ENCODE measurements around the gene OR11A1. TPM values are rescaled to one million over a fixed set of nuclear protein-coding genes. Genes with fewer than 3 reads are reported as not detected.

The OR11A1 gene
- total RNA-seq, 1 experiment from 2014 or later = not detected

- no peak overlapping the region for H4K5ac ChIP-seq (ENCODE audit: insufficient read length, low read depth, low read length)
- H3K27ac ChIP-seq (ENCODE audit: insufficient read length, low read depth, low read length) = no peak overlapping the region
- H3K9me3 ChIP-seq (ENCODE audit: control insufficient read depth, low read depth, low read length) = no peaks in the 10 kb centered on the region
- H3K18ac ChIP-seq (ENCODE audit: insufficient read length, low read depth, low read length) = no peak overlapping the region
- no peak overlapping the region for H2BK12ac ChIP-seq (ENCODE audit: insufficient read length, low read depth, low read length)
- TF ChIP-seq CTCF (conservative IDR thresholded peaks at IDR 0.05) = no peak
- H2BK20ac ChIP-seq (ENCODE audit: low read depth, low read length, poor library complexity, severe bottlenecking) = no peak overlapping the region
- no peaks in the 10 kb centered on the region for H3K4me1 ChIP-seq (ENCODE audit: insufficient read depth, low read length)
- no peak overlapping the region for H3K9ac ChIP-seq (ENCODE audit: extremely low read depth, insufficient read length, low read length)
- no peak overlapping the region for H3K4me2 ChIP-seq (ENCODE audit: insufficient read depth, insufficient read length, low read length)
- H2BK15ac ChIP-seq (ENCODE audit: low read depth, low read length) = no peak overlapping the region
- WGBS (ENCODE audit: extremely low coverage, insufficient read length, low lambda C conversion rate) = no CpG with 5 or more reads among the region's 2 CpGs
- no peaks in the 10 kb centered on the region for H4K20me1 ChIP-seq (ENCODE audit: control insufficient read depth, insufficient read depth, insufficient read length)
- no peak overlapping the region for H2AFZ ChIP-seq (ENCODE audit: low read length)
- H3K23me2 ChIP-seq (ENCODE audit: insufficient read length, low read depth, low read length, poor library complexity, severe bottlenecking) = no peaks in the 10 kb centered on the region
- no peaks in the 10 kb centered on the region for H3K27me3 ChIP-seq (ENCODE audit: insufficient read depth, low read length)
- H3K79me2 ChIP-seq (ENCODE audit: insufficient read depth, low read length) = no peaks in the 10 kb centered on the region
- H3K23ac ChIP-seq (ENCODE audit: insufficient read length, low read depth, low read length) = no peak overlapping the region
- Mint-ChIP-seq H3K27me3 (ENCODE audit: low read depth) (no peaks in the 10 kb centered on the region; the same call in none of the 2 replicates), H3K9me3 (peaks cover 3% of the 10 kb centered on the region in 2 experiments; a peak in 3 of 5 replicates), H3K4me1 (0 out of 4 replicates have a peak, but pooled peaks cover 0 to 2% of the 10 kb centered on the region in 2 experiments), H3K4me3 (no peak overlapping the region), H3K36me3 (ENCODE audit: insufficient read depth in 1 of 3, low read depth in 3 of 3) (peaks cover 0 to 2% (median 0%) of the 10 kb centered on the region in 3 experiments; a peak in 1 of 7 replicates), H3K27ac (no peak overlapping the region)
- H2BK120ac ChIP-seq (ENCODE audit: low read depth, low read length, poor library complexity, severe bottlenecking) = no peak overlapping the region
- no peaks in the 10 kb centered on the region for H3K79me1 ChIP-seq (ENCODE audit: insufficient read depth, low read depth, low read length, poor library complexity, severe bottlenecking)
- H2BK5ac ChIP-seq (ENCODE audit: insufficient read length, low read length) = no peak overlapping the region
- H3K56ac ChIP-seq (ENCODE audit: insufficient read length, low read depth, low read length) = no peak overlapping the region
- no peak for DNase-seq
- H3K4ac ChIP-seq (ENCODE audit: low read depth, low read length) = no peak overlapping the region
- no peak overlapping the region for H3K14ac ChIP-seq (ENCODE audit: insufficient read depth, low read length)
- H2AK5ac ChIP-seq (ENCODE audit: insufficient read length, low read length) = no peak overlapping the region
- H4K8ac ChIP-seq (replicated peaks; ENCODE audit: insufficient read length, low read depth, low read length) = no peak overlapping the region
- H3T11ph ChIP-seq (ENCODE audit: low read length) = no peak overlapping the region
- no peak overlapping the region for H4K91ac ChIP-seq (ENCODE audit: insufficient read length, low read depth, low read length)
Observed at GRCh38 chr6:29479560-29479959, 22.7 kb upstream of the OR11A1 start.
